HG03159 (cell line): ENCODE data around the gene RASAL1.

Source experiments
- ATAC-seq: cut with Tn5 transposase; IDR thresholded peaks from one replicate; pipeline ENCODE4 v1.9.1; 2021; ENCODE audit warnings: mild to moderate bottlenecking, moderate library complexity; ENCODE audit not compliant: unreplicated experiment

The RASAL1 gene

DNA sequence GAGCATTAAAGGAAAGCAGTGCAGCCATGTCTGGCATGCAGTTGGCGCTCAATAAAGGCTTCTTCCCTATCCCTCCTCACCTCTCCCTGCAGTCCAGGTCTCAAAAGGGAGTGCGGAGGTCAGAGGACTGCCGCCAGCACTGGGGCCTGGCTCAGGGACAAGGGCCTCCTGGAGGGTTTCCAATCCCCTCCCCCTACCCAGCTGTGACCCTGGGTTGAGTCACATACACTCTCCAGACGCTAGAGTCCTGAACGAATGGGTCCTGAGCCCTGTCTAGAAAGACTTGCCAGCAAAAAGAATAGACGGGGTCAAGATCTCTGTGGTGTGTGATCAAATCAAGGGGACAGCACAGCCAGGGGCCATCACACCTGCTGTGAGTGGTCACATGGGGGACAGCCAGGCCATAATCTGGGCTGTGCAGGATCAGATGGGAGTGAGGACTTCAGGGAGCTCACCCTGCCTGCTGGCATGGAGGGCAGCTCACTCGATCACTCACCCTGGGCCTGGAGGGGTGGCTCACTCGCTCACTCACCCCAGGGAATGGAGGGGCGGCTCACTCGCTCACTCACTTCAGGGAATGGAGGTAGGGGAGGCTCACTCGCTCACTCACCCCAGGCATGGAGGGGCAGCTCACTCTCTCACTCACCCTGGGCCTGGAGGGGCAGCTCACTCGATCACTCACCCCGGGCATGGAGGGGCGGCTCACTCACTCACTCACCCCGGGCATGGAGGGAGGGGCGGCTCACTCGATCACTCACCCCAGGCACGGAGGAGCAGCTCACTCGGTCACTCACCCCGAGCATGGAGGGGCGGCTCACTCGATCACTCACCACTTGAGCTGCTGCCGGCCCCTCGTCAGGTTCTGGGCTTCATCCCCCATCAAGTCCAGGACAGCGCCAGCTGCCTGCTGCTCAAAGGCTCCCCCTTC is 26.8 kb upstream of the RASAL1 start:
- no peak for ATAC-seq

DNA sequence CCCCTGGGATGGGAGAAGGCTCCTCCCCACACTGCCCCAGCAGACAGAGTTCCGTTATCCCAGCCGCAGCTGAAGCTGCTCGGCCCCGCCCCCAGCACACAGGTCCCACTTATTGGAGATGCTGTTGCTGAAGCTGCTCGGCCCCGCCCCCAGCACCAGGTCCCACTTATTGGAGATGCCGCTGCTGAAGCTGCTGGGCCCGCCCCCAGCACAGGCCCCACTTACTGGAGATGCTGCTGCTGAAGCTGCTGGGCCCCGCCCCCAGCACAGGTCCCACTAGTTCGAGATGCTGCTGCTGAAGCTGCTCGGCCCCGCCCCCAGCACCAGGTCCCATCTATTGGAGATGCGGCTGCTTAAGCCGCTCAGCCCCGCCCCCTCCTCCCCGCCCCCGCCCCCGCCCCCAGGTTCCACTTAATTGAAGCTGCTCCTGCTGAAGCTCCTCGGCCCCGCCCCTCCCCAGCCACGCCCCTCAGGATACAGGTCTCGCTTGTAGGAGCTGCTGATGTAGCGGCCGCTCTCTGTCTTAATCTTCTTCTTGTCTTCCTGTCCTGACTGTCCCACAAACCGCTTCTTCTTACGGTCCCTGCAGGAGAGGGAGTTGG is 26.0 kb upstream of the RASAL1 start:
- ATAC-seq = no peak

DNA sequence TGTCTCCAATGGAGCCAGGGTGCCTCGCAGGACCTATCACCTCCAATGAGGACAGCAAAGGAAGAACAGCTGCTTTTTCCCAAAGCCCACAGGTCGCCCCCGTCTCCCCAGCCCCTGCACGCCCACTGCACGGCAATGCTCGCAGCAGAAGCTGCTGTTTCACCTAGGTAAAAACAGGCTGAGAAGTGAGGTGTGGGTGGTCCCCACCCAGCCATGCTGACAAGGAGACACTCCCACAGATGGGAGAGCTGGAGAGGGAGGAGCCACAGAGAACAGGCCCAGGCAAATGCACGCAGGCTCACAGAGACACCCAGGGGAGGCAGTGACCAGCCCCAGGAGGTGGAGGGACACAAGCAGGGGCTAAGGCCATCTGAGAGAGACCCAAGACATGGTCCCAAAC is 24.4 kb upstream of the RASAL1 start:
- ATAC-seq = no peak

DNA sequence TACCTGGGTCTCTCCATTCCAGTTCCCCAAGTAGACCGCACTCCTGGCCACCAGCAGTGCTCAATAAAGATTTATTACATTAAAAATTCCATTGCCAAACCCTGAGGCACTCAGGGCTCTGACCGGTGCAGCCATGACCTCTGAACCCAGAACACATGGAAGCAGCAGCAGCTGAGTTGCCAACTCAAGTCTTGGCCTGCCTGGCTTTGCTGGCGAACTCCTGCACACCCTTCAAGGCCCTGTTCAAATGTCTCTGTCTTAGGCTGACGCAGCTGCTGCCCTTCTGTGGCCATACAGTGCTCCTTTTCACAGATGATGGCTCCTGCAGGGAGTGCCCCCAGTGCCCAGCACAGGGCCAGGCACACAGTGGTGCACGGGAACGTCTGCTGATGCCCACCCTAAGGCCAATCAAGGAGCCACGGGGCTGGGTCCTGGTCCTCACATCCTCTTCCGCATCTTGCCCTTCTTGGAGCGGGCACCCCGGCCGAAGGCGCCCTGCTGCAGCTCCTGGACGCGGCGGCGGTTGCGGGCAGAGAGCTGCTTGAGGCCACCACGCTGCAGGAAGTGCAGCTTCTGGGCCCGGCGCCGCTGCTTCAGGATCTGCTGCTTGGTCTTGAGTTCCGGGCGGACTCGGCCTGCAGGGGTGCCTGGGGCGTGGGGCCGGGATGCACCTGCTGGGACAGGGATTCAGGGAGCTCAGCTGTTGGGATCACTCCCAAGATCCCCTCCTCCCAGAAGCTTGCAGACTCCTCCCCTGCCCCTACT is 23.1 kb upstream of the RASAL1 start:
- no peak for ATAC-seq

DNA sequence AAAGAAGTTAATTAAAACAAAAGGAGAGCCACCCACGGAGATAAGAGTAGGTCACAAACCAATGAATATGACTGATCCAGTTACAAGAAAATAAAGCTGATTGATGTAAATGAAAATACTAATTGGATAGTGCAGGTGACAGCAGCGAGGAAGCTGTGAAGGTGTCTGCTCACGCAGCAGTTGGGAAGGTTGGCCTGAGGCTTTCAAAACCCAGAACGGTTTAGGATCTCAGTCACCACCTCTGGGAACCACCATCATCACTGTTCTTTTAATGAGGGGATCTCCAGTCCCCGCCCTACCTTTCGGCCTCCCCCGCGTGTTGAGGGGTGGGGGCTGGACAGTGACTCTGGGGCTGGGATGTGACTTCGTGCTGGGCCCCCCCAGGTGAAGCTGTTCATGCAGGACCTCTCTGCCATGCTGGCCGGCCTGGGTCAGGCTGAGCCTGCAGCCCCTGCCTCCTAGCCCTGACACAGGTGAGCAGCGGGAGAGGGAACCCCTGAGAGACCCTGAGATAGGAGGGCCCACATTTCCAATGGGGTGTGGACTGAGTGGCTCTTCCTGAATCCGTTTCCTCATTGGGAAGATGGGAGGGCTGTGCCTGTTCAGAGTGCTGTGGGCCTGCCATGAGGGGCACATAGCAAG is 21.8 kb upstream of the RASAL1 start:
- ATAC-seq = no peak

DNA sequence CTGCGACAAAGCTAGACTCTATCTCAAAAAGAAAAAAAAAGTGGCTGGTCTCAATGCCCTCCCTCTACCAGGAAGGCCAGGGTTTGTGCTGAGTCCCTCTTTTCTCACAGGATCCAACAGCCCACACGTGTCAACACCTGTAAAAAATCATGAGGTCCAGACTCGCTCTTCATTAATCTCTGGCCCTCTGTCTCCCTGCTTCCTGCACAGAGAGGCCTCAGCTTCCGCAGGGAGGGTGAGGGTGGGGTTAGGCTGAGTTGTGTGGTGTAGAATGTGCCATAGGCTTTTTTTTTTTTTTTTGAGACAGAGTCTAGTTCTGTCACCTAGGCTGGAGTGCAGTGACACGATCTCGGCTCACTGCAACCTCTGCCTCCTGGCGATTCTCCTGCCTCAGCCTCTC is 20.1 kb upstream of the RASAL1 start:
- no peak for ATAC-seq

DNA sequence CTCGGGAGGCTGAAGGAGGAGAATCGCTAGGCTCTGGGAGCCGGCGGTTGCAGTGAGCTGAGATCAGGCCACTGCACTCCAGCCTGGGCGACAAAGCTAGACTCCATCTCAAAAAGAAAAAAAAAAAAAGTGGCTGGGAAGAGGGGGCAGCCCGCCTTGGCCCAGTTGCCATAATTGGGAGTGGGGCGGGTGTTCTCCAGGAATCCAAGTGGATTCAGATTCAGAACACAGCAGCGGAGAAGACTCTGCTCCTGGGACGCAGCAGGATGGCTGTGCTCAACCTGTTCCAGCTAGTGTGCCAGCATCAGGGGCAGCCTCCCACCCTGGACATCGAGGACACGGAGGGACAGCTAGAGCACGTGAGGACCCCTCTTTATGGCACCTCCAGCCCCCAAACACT is 19.5 kb upstream of the RASAL1 start:
- ATAC-seq = no peak

DNA sequence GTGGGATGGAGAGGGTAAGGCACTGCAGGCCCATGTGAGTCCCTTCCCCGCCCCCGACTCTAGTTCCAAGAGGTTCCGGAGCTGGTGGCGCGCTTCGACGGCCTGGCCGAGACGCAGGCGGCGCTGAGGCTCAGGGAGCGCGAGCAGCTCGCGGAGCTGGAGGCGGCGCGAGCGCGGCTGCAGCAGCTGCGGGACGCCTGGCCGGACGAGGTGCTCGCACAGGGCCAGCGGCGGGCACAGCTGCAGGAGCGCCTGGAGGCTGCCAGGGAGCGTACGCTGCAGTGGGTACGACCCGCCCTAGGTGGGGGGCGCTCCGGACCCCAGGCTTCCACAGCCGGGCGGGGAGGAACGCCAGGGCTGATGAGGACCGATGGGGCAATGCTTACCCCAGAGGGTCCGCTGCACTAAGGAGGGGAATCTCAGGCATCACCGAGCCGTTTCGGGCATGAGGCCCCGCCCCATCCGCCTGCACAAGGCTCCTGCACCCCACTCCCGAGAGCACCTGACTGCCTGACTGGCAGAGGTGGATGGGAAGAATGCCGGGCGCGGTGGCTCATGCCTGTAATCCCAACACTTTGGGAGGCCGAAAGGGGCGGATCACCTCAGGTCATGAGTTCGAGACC is 18.9 kb upstream of the RASAL1 start:
- no peak for ATAC-seq

DNA sequence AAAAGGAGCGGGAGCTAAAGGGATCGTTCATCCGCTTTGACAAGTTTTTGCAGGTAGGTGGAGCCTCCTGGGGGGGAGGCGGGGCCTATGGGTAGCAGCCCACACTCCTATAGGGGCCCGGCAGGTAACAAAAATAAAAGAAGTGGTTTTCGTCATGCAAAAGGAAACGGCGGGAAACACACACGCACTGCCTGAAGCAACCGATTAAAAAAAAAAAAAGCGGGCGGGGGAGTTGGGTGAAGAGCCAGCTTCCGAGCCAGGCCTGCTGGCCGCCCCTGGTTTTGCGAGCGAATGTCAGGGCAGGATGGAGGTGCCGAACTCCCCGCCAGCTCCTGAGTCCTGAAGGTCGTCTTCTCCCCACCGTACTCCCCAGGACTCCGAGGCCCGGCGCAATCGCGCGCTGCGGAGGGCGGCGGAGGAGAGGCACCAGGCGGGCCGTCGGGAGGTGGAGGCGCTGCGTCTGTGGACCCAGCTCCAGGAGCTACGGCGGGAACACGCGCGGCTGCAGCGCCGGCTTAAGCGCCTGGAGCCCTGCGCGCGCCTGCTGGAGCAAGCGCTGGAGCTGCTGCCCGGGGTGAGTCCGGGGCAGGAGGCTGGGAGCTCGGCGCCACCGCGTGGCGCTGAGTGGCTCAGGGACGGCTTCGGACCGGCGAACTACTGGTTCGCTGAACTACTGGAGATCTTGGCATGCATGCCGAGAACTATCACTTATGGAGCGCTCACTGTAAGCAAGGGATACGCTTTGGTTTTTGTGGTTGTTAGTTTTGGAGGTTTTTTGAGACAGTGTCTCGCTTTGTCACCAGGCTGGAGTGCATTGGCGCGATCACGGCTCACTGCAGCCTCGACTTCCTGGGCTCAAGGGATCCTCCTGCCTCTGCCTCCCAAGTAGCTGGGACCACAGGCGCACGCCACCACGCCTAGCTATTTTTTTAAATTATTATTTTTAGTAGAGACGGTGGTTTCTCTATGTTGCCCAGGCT is 17.6 kb upstream of the RASAL1 start:
- ATAC-seq = no peak

DNA sequence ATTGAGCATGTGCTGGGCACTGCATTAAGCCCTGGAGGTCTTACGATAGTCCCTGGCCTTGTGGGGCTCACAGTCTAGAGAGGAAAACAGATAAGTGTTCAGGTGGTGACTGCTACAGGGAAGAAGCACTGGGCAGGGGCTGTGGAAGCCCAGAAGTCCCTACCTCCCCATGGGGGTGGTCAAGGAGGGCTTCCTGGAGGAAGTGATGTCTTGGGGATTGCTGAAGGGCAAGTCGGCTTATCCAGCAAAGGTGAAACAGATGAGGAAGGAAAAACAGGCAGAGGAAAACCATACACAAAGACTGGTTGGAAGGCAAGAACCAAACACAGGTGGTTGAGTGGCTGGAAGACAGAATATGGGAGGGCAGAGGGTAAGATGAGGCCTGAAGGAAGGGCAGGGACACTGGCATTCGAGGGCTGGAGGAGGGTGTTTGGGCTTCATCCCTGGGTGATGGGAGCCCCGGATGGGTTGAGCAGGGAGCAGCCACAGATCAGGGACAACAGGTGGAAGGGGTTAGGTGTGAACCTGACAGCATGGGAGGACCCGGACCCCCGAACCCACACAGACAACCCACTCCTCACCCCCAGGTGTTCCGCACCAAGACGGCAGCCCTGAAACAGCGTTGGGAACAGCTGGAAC is 16.8 kb upstream of the RASAL1 start:
- no peak for ATAC-seq

DNA sequence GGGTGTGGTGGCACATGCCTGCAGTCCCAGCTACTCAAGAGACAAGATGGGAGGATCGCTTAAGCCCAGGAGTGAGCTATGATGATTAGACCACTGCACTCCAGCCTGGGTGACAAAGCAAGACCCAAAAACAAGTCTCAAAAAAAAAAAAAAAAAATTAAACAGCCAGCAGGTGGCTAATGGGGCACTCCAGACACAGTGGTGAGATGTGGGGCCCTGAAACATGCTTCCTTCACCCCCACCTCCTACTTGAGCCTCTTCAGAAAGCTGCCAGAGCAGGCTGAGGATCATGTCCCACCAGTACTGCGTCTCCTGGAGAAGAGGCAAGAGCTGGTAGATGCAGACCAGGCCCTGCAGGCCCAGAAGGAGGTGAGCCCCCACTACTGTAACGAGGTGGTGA is 16.1 kb upstream of the RASAL1 start:
- no peak for ATAC-seq

DNA sequence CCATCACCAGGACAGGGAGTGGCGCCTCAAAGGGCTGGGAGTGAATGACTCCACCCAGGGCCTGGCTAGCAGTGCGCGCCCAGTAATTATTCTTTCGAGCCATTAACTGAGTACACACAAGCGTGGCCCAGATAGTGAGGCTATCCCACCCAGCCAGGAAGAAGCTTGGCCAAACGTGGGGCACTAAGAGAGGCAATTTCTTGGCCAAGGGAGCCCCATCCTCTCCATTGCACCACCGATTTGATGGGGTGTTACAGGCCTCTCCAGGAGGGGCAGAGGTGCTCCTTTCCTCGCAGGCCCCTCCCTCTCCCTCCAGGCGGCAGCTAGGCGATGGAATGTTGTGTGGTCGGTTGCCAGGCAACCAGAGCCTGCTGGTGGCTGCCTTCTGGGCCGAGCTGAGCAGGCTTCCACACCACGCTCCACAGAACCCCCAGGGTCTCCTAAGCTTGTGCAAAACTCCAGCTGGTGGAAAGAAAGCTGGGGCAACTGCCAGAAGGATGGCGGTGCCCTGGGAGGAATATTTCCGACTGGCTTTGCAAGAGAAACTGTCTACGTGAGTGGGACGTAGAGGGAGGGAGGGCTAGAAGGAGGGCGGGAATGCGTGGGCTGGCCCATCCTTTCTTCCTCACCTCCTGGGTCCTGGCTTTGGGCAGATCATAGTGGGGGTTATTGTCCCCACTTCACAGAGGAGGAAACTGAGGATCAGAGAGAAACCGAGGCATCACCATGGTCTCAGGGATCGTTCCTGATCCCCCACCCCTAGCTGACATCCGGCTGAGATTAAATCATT is 14.0 kb upstream of the RASAL1 start, which contains the start of gene CFAP73:
CFAP73 (plus strand) TSS at position 364 of the 790 bp plus-strand sequence; CDS start at position 498, 134 bp downstream.
- no peak for ATAC-seq

DNA sequence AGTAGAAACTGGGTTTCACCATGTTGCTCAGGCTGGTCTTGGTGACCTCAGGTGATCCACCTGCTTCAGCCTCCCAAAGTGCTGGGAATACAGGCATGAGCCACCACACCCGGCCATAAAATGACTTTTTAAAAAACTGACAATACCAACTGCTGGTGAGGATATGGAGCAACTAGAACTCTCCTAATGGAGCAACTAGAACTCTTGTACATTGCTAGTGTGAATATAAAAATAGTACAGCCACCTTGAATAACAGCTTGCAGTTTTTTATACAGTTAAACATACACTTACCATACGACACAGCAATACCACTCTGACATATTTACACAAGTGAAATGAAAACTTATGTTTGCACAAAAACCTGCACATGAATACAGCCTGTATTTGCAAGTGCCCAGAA is 11.4 kb upstream of the RASAL1 start:
- no peak for ATAC-seq

DNA sequence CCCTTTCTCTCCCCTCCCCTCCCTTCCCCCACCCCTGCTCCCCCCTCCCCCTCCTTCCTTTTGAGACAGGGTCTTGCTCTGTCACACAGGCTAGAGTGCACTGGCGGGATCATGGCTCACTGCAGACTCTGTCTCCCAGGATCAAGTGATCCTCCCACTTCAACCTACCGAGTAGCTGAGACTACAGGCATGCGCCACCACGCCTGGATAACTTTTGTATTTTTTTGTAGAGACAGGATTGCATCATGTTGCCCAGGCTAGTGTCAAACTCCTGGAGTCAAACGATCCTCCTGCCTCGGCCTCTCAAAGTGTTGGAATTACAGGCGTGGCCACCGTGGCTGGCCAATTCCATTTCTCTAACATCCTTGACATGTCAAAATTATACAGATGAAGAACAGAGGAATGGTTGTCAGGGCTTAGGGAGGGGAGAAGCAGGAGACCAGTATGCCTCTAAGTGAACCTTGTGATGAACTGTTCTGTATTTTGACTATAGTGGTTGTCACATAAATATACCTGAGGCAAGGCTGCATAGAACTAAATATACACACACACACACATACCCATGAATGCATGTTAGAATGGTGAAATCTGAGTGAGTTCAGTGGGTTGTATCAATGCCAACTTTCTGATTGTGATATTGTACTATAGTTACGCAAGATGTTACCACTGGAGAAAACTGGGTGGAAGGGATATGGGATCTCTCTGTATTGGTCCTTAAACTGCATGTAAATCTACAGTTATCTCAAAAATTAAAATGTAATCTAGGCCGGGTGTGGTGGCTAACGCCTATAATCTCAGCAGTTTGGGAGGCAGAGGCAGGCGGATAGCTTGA is 10.4 kb upstream of the RASAL1 start:
- no peak for ATAC-seq

DNA sequence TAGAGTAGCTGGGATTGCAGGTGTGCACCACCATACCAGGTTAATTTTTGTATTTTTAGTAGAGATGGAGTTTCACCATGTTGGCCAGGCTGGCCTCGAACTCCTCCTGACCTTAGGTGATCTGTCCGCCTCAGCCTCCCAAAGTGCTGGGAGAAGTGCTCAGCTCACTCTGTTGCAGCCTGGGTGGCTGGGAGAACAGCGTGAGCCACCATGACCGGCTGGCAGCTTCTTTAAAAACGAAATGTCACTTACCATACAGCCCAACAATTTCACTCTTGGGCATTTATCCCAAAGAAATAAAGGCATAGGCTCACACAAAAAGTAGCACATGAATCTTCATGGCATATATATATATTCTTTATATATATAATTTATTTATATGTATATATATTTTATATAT is 9.2 kb upstream of the RASAL1 start:
- no peak for ATAC-seq

DNA sequence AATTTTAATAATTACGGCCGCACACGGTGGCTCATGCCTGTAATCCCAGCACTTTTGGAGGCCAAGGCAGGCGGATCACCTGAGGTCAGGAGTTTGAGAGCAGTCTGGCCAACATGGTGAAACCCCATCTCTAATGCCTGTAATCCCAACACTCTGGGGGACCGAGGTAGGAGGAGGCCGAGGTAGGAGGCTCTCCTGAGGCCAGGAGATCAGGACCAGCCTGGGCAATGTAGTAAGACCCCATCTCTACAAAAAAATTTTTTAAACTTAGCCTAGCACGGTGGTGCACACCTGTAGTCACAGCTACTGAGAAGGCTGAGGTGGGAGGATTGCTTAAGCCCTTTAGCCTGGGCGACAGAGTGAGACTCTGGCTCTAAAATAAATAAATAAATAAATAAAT is 8.4 kb upstream of the RASAL1 start:
- no peak for ATAC-seq

DNA sequence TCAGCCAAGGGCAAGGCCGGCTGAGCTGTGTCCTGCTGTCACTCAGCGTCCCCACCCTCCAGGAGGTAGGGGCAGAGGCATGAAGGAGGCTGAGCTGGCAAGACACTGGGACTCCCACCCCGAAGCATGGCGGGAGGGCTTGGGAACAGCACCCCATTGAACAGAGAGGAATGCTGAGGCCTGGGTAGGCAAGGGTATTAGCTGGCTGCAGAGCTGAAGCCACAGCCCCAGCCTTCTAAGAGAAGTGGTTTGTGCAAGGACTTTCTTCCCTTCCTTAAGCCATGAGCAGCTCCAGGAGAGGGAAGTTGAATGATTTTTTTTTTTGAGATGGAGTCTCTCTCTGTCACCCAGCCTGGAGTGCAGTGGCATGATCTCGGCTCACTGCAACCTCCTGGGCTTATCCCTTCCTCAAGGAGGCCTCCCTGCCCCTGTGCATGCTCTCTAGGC is 7.3 kb upstream of the RASAL1 start:
- ATAC-seq = no peak
